ELF-1 (cell line): ENCODE data around the gene LRIT2.

Experiments used
- DNase-seq: peaks from one replicate; pipeline ENCODE4 v3.0.0-alpha.2; 2016; ENCODE audit warnings: low read depth, low spot score

Gene LRIT2

DNA sequence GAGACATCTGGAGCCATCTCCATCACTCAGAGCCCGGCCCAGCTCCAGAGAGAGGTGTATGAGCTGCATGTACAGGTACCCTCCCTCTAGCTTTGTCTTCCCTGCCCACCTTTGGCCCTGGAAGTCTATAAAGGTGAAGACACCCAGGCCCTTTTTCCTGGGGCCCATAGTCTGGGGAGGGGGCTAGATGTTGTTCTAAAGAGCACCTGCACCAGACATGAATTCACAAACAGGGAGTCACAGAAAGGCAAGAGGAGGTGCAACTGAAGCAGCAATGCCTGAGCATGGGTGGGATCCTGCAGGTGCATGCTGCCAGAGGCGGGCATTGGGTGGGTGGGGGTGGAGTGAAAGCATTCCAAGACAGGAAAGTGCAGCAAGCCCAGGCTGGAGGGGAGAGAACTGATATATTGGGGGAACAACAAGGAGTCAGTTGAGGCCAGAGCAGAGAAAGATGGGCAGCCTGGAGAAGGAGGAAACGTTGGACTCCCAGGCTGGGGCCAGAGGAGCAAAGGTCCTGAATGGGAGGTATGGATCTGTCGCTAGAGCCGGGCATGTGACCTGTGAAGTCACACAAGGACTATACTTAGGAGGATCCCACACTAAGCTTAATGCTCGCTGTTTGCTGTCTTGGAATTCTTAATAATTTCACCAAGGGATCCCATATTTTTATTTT is 19.4 kb downstream of the LRIT2 start:
- no peak for DNase-seq

DNA sequence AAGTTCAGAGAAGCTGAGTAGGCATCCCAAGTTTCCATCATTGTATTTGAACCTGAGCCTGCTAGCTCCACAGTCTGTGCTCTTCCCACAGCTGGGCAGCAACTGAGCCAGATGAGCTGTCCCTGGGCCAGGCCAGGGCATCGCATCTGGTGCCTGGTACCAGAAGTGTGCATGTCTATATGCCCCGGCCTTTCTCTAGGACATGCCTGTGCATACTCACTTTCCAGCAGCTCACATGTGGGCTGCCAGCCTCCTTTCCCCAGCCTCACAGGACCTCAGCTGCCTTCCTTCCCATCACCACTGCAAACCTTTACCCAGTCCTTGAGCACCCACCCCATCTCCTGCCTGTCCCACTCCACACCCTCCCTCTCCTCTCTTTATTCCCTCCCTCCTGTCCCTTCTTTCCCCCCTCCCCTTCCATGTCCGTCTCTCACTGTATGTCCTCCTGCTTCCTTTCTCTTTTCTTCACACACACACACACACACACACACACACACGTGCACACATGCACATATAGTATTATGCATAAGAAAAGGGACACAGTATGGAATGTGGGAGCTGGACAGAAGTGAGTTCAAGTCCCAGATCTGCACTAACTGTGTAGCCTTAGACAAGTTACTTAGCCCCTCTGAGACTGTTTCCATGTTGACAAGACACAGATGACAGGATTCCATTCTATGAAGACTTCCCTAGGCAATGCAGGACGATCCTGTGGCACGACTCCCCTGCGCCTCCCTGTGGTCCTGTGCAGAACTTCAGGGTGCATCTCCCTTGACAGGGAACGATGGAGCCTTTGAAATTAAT is 20.1 kb downstream of the LRIT2 start:
- DNase-seq = peak; percentile 72

DNA sequence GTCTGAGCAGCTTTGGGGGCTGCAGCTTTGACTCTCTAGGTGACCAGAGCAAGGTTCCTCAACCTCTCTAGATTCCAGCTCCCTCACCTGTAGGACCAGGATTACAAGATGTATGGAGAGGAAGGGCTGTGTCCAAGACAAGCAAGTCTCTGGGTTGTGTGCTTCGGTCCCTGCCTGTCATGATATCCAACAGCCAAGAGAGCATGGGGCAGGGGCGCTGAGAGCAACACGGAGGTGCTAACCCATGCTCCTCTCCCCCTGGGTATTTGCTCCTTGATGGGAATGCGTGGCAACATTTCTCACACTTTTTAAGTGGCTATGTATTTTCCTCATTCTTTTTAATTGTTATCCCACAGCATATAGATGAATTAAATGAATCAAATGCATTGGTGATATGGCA is 20.7 kb downstream of the LRIT2 start:
- no peak for DNase-seq

DNA sequence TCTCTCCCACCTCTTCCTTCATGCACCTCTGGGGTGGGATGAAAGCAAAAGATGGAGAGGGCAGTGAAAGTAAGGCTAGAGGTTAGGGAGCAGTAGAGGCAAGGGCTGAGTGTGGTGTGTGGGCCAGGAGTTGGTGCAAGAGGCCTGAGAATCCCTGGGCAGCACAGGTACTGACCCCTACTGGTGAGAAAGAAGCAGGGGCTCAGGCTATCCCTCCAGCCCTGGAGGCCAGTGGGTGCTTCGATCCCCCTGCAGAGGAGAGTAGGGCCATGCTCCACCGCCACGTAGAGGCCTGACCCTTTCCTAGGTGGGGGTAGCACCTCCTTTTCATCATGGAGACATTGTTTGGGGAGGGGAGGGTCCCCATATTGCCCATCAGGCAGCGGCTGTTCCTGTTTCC is 21.2 kb downstream of the LRIT2 start:
- DNase-seq = peak; percentile 55

DNA sequence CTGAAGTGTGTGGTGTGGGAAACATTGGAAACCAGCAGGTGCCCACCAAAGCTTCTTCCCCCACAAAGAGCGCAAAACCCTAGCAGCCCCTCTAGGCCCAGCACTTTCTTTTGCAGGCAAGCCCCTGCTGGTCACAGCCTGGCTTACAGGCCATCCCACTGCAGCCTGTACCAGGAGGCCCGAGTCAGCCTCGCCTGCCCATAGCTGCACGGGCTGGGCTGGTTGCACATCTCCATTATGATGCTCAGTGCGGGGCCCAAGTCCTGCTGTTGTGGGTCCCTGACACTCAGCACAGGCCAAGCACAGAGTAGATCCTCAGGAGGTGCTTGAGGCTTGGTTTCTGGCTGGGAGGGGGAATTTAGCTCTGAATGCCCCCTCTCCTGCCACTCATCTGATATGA is 23.0 kb downstream of the LRIT2 start:
- DNase-seq = no peak

DNA sequence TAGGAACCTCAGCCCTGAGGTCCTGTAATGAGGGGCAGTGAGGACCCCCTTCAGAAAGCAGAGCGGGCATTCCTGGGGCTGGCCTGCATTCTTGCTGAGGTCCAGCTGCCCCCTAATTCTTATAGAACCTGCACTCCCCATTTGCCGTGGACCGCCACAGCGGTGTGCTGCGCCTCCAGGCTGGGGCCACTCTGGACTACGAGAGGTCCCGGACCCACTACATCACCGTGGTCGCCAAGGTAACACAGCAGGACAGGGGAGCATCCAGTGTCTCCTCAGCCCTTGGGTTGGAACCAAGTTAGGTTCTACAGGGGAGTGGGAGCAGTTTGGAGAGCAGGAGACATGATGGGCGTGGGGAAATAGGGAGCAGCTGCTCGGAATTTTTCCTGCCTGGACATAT is 23.7 kb downstream of the LRIT2 start:
- DNase-seq = no peak

DNA sequence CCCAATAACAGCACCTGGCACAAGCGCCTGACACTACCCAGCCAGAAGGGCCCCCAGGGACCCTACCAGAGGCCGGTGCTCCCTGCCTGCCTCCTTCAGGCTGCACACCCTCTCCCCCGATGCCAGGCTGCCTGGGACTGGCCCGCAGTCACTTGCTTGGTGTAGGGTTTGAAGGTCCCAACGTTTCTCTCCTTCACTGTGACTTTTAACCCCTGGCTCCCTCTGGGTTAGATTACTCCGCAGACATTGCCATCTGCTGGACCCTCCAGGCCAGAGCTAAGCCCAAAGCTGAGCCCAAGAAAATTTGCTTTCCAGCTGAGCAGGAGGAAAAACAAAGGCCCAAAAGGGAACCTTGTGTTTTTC is 24.1 kb downstream of the LRIT2 start:
- DNase-seq = peak; percentile 44

DNA sequence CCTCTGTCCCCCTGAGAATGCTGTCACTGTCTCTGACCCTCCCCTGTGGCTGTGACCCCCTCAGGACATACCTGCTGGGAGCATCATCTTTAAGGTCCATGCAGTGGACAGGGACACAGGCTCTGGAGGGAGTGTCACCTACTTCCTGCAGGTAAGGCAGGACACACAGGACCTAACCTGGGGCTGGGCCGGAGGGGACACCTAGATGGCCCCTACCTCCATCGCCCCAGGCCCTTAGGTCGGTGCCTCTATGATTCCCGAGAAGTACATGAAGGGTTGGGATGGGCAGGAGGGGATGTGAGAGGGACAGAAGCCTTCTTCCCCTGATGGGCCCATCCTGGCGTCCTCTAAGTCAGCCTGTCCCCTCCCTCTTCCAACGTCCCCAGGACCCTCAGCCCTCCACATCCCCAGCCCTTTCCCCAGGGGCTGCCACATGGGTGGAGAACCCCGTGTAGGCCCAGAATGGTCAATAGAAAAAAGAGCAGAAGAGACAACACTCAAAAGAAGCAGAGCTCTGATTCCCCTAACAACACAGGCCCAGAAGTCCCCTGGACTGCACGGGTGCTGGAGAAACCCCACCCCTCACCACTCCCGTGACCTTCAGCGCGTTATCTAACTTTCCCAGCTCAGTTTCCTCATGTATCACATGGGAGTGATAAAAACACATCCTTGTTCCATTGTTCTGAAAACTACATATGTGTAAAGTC is 24.7 kb downstream of the LRIT2 start:
- DNase-seq = no peak

DNA sequence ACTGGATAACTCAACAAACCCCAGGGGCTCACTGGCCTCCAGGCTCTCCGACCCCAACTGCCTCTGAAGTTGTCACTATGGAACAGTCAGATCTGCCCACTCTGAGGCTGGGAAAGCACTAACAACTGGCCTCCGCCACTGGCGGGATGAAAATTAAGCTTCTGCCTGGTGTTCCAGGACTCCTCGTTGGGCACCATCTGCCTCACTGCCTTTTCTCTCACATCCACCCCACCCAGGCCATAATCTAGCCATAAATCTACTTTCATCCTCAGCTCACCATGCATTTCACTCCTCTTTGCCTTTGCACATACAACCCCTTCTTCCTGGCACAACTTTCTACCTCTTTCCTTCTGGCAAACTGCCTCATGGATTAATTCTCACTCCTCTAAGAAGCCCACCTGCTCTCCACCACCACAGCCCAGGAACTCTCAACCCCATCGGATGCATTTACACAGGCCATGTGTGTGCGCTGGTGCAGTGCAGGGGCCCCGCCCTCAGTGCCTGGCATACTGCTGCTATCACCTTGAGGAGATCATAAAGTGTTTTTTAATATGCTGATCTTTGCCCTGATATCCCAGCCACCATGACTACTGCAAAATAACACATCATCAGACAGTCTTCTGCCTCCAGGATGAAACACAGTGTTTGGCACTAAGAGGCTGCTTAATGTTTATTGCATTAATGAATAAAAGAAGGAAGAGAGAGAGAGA is 27.0 kb downstream of the LRIT2 start:
- DNase-seq = no peak

DNA sequence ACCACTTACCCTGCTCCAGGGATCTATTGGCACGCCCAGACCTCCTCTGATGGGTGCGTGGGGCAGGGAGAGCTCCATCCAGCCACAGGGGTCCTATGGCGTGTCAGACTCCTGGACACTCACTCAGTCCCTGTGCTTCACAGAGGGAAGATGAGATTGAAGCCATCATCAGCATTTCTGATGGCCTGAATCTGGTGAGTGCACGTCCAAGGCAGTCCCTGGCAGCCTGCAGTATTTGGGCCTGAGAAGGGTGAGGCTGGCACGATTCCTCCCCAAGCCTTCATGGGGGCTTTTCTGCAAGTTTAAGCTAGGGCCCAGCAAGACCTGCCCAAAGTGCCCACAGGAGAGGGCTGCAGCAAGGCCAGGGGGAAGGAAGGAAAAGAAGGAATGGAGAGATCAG is 27.7 kb downstream of the LRIT2 start:
- DNase-seq = no peak

DNA sequence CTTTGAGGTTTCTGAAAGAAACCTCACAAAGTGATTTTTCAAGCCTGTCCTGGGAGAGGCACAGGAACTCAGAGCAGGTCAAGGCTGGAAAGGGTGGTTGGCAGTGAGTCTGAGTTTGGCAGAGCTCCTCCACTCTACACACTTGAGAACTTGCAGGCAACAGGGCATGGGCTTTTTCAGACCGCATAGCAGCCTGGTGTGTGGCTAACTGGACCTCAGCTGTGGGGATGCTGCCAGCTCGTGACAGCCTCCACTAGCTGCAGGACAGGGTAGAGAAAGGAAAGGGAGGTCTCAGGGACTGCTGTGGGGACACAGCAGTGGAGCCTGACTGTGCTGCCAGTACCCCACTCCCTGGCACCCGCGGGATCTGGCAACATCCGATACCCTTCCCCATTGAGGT is 28.4 kb downstream of the LRIT2 start:
- no peak for DNase-seq

DNA sequence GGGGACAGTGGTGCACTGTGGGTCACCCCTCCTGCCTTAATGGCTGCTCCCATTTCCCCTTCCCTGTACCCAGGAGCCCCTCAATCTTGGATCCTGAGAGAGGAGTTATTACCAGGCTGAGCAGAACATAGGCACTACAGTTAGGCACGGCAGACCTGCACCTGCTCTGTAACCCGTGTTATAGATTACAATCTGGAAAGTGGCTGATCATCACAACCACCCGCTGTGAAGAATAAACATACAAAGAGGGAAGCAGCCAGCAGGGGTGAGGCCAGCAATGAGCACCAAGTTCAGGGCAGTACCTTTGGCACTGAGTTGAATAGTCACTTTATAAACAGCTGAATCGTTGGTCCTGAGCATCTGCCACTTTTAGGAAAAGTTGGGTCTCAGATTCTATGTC is 29.3 kb downstream of the LRIT2 start:
- DNase-seq = no peak

DNA sequence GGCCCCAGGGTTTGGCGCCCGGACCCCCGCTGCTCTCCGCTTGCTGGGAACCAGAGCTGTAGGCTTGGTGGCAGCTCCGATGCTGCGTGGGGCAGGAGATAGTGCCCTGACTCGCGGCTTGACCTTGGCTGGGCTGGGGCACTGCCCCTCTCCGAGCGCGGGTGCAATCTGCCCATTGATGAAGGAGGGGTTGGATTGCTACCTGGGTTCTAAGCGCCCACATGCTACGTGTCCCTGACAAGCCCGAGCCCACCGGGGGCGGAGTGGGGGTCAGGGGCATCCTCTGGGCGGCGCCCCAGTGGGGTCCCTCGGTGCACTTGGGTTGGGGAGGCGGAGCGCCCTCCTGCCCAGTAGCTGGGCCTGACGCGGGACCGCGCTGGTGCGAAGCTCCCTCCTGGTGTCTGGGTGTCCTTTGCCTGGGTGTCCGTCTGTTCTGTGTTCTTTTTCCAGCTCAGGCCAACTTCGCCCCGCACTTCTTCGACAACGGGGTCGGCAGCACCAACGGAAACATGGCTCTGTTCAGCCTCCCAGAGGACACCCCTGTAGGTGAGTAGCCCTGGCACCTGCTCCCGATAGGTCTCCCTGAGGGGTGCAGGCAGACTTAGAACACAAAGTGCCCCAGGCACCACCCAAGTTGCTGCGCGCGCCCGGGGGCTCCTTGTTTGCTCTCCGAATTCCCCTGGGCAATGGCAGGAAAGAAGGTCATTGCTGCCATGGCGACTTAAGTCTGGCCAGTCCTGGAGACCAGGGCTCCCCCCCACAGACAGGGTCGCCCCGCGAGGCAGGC is 30.1 kb downstream of the LRIT2 start:
- no peak for DNase-seq

DNA sequence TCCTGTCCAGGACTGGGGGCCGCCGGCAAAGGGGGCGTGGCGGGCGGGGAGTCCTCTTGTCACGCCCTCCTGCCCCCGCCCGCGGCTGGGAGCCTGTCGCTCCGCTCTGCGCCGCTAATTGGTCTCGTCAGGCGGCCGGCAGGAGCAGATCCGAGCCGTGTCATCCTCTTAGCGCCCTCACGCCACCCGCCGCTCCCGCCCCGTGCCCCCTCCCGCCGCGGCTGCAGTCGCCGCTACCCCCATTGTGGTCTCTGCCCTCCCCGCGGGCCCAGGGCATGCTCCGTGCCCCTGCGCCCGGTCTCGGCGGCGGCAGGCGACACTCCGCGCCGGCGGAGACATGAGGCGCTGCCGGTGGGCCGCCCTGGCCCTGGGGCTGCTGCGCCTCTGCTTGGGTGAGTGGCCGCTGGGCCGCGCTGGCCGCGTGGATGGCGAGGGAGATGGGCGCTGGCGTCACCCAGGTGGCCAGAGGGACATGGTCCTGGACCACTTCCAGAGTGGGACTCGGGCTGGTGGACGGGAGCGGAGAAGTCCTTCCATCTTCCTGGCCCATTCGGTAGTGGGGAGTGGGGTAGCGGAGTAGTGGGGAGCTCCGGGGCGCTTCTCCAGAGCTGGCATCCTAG is 30.8 kb downstream of the LRIT2 start, which contains the start of gene CDHR1:
Gene CDHR1, plus strand, starts transcription at position 114 of the 620 bp plus-strand sequence. Its CDS starts 224 bp downstream, at position 338.
- peak; percentile 74 for DNase-seq

DNA sequence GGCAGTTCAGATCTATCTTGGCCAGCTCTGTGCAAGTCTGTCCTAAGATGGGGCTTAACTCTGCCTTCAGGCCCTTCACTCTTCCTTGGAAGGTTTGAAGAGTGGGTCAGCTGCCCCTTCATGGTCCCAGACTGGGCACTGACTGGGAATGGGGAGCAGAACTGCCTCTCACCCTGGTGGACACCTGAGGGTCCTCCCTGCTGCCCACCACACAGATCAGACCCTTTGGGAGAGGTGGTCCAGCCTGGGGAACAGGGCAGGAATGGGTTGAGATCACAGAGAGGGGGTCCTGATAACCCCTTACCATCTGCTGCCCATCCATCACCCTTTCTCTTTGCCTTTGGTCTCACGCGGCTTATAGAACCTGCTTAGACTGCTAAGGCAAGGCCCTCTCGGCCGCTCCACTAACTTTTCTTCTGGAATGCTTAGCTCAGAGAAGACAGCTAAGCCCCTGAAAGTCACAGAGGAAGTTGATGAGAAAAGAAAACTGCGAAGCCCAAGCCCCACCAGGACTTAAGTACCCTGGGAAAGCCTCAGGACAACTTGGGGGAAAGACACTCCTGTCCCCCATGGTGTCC is 31.4 kb downstream of the LRIT2 start:
- no peak for DNase-seq

DNA sequence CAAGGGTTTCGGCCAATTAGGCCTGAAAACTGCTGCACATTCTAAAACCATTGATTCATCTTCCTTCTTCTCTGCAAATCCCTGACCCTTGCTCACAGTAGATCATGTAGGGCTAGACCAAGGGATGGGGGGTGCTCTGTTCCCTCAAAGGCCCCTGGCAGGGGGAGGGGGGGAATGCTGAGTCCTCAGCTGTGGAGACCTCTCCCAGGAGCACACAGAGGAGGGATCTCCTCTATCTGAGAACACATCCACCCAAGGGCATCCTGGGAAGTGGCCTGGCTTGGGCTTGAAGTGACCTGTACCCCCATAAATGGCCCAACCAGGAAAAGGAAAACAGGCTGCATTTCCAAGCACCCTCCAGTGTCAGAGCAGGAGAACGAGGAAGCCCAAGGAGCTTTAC is 32.0 kb downstream of the LRIT2 start:
- DNase-seq = no peak

DNA sequence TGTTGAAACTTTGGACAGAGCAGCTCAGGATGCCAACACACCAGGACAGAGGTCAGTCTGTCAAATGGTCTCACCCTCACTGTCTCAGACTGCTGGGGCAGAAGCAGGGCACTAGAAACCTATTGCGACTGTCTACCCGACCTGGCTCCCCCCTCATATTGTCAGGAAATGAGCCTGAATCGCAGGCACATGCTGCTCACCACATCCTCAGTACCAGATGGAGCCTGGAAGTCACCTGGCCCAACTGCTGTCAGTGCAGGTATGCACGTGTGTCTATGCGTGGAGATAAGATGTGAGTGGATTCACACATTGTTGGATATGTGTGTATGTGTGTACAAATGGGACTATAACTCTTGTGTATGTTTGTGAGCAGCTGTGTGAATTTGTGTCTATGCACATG is 34.2 kb downstream of the LRIT2 start:
- no peak for DNase-seq

DNA sequence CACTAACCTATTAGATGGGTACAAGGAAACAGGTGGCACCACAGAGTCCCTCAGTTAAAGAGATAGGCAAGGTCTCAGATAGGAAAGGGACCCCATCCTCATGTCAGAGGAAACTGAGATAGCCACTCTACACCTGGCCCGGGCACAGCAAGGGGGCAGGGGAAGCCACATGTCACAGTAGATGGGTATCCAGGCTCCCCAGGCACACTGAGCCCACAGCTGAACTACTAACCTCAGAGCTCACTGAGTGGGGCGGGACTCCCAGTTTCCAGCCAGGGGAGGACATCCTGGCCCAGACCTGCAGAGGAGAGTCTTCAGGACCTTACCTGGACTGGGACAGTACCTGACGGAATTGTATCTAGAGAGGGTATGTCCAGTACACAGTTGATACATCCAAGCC is 34.7 kb downstream of the LRIT2 start:
- DNase-seq = no peak

DNA sequence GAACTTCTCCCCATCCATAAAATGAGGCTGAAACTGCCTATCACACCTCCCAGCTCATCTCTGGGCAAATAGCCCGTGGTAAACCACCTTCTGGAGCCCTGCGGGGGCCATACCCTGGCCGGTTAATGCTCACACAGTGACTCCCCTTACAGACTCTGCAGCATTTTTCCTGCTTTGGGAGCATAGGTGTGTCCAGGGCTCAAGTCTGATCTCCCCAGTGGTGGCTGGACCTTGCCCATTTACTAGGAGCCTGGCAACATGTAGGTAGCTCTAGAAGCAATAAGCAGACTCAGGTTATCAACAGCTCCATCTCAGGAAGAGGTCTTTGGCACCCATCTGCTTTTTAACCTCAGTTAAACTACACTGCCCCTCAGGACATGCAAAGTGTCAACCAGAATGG is 36.5 kb downstream of the LRIT2 start:
- no peak for DNase-seq

DNA sequence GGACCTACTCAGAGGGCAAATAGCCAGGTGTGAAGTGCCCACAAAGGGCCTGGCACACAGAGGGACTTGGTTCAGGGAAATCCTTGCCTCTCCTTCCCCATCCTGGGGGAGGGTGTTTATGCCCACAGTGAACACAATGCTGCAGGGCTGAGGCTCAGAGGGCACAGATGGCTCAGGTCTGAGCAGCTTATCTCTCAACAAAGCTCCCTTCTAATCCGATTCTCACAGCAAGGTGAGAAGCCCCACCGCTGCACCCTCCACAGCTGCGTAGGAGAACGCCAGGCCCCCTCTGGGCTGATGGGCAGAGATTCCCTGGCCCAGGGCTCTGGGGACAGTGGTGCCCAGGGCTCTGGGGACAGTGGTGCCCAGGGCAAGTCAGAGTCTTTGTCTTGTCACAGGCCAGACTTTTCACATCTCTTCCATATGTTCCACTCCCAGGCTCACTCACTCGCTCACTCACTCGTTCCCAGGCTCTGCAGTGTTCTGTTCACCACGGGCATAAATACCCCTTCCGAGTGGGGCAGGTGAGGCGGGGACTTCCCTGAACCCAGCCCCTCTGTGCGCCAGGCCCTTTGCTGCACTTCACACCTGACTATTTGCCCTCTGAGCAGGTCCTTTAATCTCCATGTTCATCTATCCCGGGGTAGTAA is 39.7 kb downstream of the LRIT2 start:
- DNase-seq = no peak
